Measurements from ENCODE around the gene DHPS. TPM values are rescaled to one million over a fixed set of nuclear protein-coding genes. Genes with fewer than 3 reads are reported as not detected.
A peak's percentile ranks its signal among the peaks of the same experiment; 100 is the strongest.
"Not testable (repeated sequence)": the region's sequence is repeated elsewhere in the genome, so short reads cannot be mapped to it uniquely, and the experiment has no call there.

The DHPS gene
- polyA plus RNA-seq, 1 experiment = 92.2 TPM

- no peak for TF ChIP-seq CTCF (IDR thresholded peaks at IDR 0.05; ENCODE audit: insufficient read depth, low read depth, low read length)
- H3K36me3 ChIP-seq (ENCODE audit: control insufficient read depth, insufficient read depth, low read length) = no peaks in the 10 kb centered on the region; the same call in 1 of the 2 replicates
- no peak overlapping the region for H3K4me3 ChIP-seq (ENCODE audit: low read depth, low read length)
- ChIA-PET CTCF (no interaction called here), POLR2A (no interaction called here)
- DNase-seq (ENCODE audit: low read depth) = no peak
- no peaks in the 10 kb centered on the region for H3K27me3 ChIP-seq (ENCODE audit: control insufficient read depth, insufficient read depth, low read length)
Measured at GRCh38 chr19:12646551-12646950, 35.1 kb downstream of the DHPS start.

GRCh38 chr19:12643716-12644115 lies 38.0 kb downstream of the DHPS start:
- H3K36me3 ChIP-seq (ENCODE audit: control insufficient read depth, insufficient read depth, low read length); H3K4me3 ChIP-seq (ENCODE audit: low read depth, low read length); DNase-seq (ENCODE audit: low read depth); CTCF ChIA-PET; H3K27me3 ChIP-seq (ENCODE audit: control insufficient read depth, insufficient read depth, low read length); POLR2A ChIA-PET: not testable (repeated sequence)

GRCh38 chr19:12642506-12642905 lies 39.2 kb downstream of the DHPS start:
- ChIA-PET CTCF (no interaction called here), POLR2A (no interaction called here)
- no peak for TF ChIP-seq CTCF (IDR thresholded peaks at IDR 0.05; ENCODE audit: insufficient read depth, low read depth, low read length)
- Histone ChIP-seq H3K36me3 (ENCODE audit: control insufficient read depth, insufficient read depth, low read length) (no peaks in the 10 kb centered on the region), H3K27me3 (ENCODE audit: control insufficient read depth, insufficient read depth, low read length) (no peaks in the 10 kb centered on the region), H3K4me3 (ENCODE audit: low read depth, low read length) (no peak overlapping the region)
- no peak for DNase-seq (ENCODE audit: low read depth)

GRCh38 chr19:12641456-12641855 lies 40.2 kb downstream of the DHPS start:
- CTCF ChIA-PET = no interaction called here
- DNase-seq (ENCODE audit: low read depth) = no peak
- TF ChIP-seq CTCF (IDR thresholded peaks at IDR 0.05; ENCODE audit: insufficient read depth, low read depth, low read length) = no peak
- Histone ChIP-seq H3K36me3 (ENCODE audit: control insufficient read depth, insufficient read depth, low read length) (no peaks in the 10 kb centered on the region), H3K4me3 (ENCODE audit: low read depth, low read length) (no peak overlapping the region), H3K27me3 (ENCODE audit: control insufficient read depth, insufficient read depth, low read length) (no peaks in the 10 kb centered on the region)
- POLR2A ChIA-PET = no interaction called here

GRCh38 chr19:12639901-12640613 lies 41.6 kb downstream of the DHPS start:
- H3K4me3 ChIP-seq (ENCODE audit: low read depth, low read length) = no peak overlapping the region
- ChIA-PET CTCF (interaction anchor here (0.6 to 2.6 kb wide), 16 partner anchors 9 to 88 kb away, joined by 3 to 8 read pairs (median 4); partner anchors contain the start of gene ZNF791), POLR2A (no interaction called here)
- H3K27me3 ChIP-seq (ENCODE audit: control insufficient read depth, insufficient read depth, low read length) = no peaks in the 10 kb centered on the region
- TF ChIP-seq CTCF (IDR thresholded peaks at IDR 0.05; ENCODE audit: insufficient read depth, low read depth, low read length) = peak; percentile 87
- no peaks in the 10 kb centered on the region for H3K36me3 ChIP-seq (ENCODE audit: control insufficient read depth, insufficient read depth, low read length)
- peak; percentile 26 for DNase-seq (ENCODE audit: low read depth)

All from BJ (cell line).